Spleen (tissue), 7 donors: ENCODE measurements around the gene ACOXL.

Experiments used
- CTCF ChIP-seq, 11 experiments: fragments of 200-600 bp in 7 of 11; fragments of 450-650 bp in 4 of 11; sonication (generic) in 4 of 11; IDR thresholded peaks in 8 of 11; conservative IDR thresholded peaks in 3 of 11; 1 replicate in 7 of 11; 2 replicates in 4 of 11; pipeline versions ENCODE4 v1.4.0 to v1.8.0; 2016 to 2021; ENCODE audit warnings: antibody characterized with exemption in 11 of 11, inconsistent platforms in 4 of 11, mild to moderate bottlenecking in 1 of 11
- POLR2AphosphoS5 ChIP-seq, 3 donors: sonication (generic); formaldehyde crosslinking; IDR thresholded peaks; one replicate each; pipeline ENCODE4 v1.5.1; 2017; ENCODE audit warnings: antibody characterized with exemption in 3 of 3
- donor health status: DM: no; HTN: no; CAD: no; lungs with moderate emphysema.
- donor health status: DM: no; HTN: no; CAD: no.
- donor health status: DM: no; HTN: no; CAD: no.

GRCh38 chr2:111007757-111008688 lies 275.6 kb downstream of the ACOXL start:
- TF ChIP-seq CTCF (IDR thresholded peaks at IDR 0.05 in 8 of 11, conservative IDR thresholded peaks at IDR 0.05 in 3 of 11) (no peak), POLR2AphosphoS5 (IDR thresholded peaks at IDR 0.05) (no peak)
